ENCODE results near the gene GSX2. TPM values are rescaled to one million over a fixed set of nuclear protein-coding genes. Genes with fewer than 3 reads are reported as not detected.
"Not testable (repeated sequence)": the region's sequence is repeated elsewhere in the genome, so short reads cannot be mapped to it uniquely, and the experiment has no call there.

GSX2 gene
- total RNA-seq, 1 experiment from 2014 or later, result not detected

DNA sequence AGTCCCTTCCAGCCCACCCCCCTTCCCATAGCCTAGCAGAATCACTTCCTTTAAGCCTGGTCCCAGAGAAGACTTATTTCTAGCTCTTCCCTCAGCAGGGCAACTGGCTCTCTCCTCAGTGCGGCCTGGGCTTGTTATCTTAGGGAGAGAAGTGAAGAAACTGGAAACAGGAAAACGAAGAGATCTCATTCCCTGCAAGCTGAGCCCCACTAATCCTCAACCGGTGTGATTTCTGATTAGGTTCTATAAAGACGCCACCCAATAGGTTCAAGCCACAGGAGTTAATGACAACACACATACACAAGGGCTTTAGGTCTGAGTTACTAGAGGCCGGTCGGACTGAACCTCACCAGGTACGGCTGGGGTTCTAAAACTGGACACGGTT is 3.2 kb downstream of the GSX2 start:
- no peak for DNase-seq (ENCODE audit: low spot score)

- no peak for DNase-seq (ENCODE audit: low spot score)
Observed at GRCh38 chr4:54104907-54105306, 4.9 kb downstream of the GSX2 start.

- no peak for DNase-seq (ENCODE audit: low spot score)
Observed at GRCh38 chr4:54107951-54108748, 8.2 kb downstream of the GSX2 start.

- DNase-seq (ENCODE audit: low spot score), result no peak
Observed at GRCh38 chr4:54109241-54110018, 9.5 kb downstream of the GSX2 start.

- DNase-seq (ENCODE audit: low spot score), result no peak
Observed at GRCh38 chr4:54110019-54110416, 10.1 kb downstream of the GSX2 start.

- DNase-seq (ENCODE audit: low spot score), result not testable (repeated sequence)
Observed at GRCh38 chr4:54113206-54113605, 13.2 kb downstream of the GSX2 start.

DNA sequence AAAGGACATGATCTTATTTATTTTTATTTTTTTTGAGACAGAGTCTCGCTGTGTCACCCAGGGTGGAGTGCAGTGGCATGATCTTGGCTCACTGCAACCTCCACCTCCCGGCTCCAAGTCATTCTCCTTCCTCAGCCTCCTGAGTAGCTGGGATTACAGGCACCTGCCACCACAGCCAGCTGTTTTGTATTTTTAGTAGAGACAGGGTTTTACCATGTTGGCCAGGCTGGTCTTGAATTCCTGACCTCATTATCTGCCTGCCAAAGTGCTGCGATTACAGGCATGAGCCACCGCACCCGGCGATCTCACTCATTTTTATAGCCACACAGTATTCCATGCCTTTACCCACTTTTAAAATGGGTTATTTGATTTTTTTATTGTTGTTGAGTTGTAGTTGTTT is 16.3 kb downstream of the GSX2 start:
- not testable (repeated sequence) for DNase-seq (ENCODE audit: low spot score)

DNA sequence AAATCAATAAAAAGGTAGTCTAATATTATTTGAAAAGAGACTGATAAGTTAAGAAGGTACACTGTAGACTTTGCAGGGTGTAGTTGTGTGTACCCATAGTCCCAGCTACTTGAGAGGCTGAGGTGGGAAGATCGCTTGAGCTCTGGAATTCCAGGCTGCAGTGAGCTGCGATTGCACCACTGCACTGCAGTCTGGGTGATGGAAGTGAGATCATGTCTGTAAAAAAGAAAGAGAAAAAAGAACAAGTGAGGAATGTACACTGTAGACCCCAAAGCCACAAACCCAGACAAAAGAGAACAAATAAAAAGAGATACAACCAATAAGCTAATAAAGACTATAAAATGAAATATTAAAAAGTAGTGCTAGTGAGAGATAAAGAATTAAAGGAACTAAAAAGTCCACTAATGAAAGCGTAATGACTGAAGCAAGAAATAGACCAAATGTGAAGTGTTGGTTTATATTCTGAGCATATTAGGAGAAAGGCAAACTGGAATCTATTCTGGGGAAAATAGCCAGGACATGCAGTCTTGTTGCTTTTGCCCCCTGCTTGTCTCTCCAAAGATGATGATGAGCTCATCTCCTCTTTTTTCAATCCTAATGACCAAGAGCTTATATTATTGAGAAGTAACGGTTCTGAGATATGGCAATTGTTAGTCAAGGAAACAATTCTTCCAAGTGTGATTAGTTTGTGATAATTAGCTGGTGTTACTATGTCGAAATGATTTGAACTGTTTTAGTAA is 19.1 kb downstream of the GSX2 start:
- DNase-seq (ENCODE audit: low spot score), result no peak

DNA sequence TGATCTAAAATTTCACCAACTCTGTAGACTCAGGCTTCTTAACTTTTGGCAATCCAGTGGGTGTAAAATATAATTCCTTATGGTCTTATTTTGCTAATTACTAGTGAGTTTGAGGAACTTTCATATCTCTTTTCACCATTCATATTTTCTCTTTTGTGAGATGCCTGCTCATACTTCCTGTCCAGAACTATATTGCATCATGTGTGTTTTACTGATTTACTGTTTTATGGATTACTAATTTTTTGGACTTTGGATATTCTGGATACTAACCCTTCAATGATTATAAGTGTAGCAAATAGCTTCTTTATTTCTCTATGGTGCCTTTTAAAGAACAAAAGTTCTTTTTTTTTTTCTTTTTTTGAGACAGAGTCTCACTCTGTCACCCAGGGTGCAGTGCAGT is 20.6 kb downstream of the GSX2 start:
- no peak for DNase-seq (ENCODE audit: low spot score)

DNA sequence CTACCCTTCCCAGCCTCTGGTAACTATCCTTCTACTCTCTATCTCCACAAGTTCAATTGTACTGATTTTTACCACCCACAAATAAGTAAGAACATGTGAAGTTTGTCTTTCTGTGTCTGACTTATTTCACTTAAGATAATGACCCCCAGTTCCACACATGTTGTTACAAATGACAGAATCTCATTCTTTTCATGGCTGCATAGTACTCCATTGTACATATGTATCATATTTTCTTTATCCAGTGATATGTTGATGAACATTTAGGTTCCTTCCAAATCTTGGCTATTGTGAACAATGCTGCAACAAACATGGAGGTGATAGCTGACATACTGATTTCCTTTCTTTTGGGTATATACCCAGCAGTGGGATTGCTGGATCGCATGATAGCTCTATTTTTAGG is 27.7 kb downstream of the GSX2 start:
- no peak for DNase-seq (ENCODE audit: low spot score)

DNA sequence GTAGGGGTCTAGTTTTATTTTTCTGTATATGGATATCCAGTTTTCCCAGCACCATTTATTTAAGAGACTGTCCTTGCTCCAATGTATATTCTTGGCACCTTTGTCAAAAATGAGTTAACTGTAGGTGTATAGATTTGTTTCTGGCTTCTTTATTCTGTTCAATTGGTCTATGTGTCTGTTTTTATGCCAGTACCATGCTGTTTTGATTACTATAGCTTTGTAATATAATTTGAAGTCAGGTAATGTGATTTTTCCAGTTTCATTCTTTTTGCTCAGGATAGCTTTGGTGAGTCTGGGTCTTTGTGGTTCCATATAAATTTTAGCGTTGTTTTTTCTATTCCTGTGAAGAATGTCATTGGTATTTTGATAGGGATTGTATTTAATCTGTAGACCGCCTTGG is 28.7 kb downstream of the GSX2 start:
- DNase-seq (ENCODE audit: low spot score), result not testable (repeated sequence)

- DNase-seq (ENCODE audit: low spot score), result no peak
Observed at GRCh38 chr4:54139332-54139731, 39.4 kb downstream of the GSX2 start.

- DNase-seq (ENCODE audit: low spot score), result no peak
Observed at GRCh38 chr4:54140287-54140686, 40.3 kb downstream of the GSX2 start.

- no peak for DNase-seq (ENCODE audit: low spot score)
Observed at GRCh38 chr4:54144199-54144598, 44.2 kb downstream of the GSX2 start.

DNA sequence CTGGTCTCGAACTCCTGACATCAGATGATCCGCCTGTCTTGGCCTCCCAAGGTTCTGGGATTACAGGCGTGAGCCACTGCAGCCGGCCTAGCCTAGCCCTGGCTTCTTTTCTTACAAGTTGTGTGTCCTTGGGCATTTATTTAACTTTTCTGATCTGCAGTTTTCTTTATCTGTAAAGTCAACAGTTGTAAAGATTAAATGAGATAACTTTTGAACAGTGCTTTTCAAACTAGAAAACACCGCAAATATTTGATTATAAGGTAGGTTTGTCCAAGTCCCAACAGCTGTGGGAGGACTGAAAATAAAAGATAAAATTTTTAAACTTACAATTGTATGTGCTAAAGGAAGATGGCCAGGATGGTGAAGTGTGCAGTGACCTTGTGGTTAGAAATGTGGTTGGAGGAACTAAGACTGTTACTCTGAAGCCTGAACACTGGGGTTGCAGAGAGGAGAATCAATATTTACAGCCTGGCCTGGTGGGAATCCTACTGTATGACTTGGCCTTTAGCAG is 44.8 kb downstream of the GSX2 start:
- no peak for DNase-seq (ENCODE audit: low spot score)

DNA sequence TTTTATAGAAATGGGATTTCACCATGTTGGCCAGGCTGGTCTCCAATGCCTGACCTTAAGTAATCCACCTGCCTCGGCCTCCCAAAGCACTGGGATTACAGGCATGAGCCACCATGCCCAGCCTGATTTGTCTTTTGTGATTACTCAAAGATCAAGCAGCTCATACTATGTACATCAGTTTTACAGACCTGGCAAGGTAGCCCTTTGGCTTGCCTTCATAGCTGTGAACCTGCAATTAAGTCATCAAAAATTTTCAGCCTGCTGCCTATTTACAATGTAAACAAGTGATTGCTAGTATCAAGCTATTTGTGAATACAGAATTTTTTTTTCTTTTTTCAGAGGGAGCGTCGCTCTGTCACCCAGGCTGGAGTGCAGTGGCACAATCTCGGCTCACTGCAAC is 46.2 kb downstream of the GSX2 start:
- no peak for DNase-seq (ENCODE audit: low spot score)

- DNase-seq (ENCODE audit: low spot score), result no peak
Observed at GRCh38 chr4:54149323-54149722, 49.4 kb downstream of the GSX2 start.

Other genes starting within 250 kb of the GSX2 start
- gene CHIC2, start 35.6 kb upstream of the GSX2 start, total RNA-seq (2014; rRNA removed; shearing (Covaris generic)), result 17.7 and 23.8 TPM in 2 replicates
- 7.6 and 13.9 TPM in 2 replicates for gene PDGFRA, start 129.1 kb downstream of the GSX2 start, total RNA-seq (2014; rRNA removed; shearing (Covaris generic))